DOHH2 (cell line): ENCODE results near the gene CLCN2.
"Not testable (repeated sequence)": the region's sequence is repeated elsewhere in the genome, so short reads cannot be mapped to it uniquely, and the experiment has no call there.

ENCODE experiments used
- H3F3A ChIP-seq: fragments of 200-600 bp; sonication (generic), shearing (Covaris generic); 2 replicates; pipeline ENCODE4 v1.6.0; 2016; ENCODE audit warnings: antibody characterized with exemption, mild to moderate bottlenecking; ENCODE audit not compliant: control insufficient read depth, insufficient read depth
- H3K27ac ChIP-seq: fragments of 200-600 bp; sonication (generic); 2 replicates; pipeline ENCODE4 v1.5.1; 2014; ENCODE audit warnings: low read depth, mild to moderate bottlenecking, low read length, moderate library complexity
- H3K27me3 ChIP-seq: fragments of 200-600 bp; sonication (generic); 2 replicates; pipeline ENCODE4 v1.6.1; 2014; ENCODE audit warnings: mild to moderate bottlenecking, low read length, mixed read lengths; ENCODE audit not compliant: control insufficient read depth
- H3K36me3 ChIP-seq: fragments of 200-600 bp; sonication (generic); 2 replicates; pipeline ENCODE4 v1.6.1; 2014; ENCODE audit warnings: mild to moderate bottlenecking, low read length, moderate library complexity, mixed read lengths; ENCODE audit not compliant: control insufficient read depth
- H3K4me1 ChIP-seq: fragments of 200-600 bp; sonication (generic); 2 replicates; pipeline ENCODE4 v1.6.1; 2014; ENCODE audit warnings: mild to moderate bottlenecking, low read length, mixed read lengths; ENCODE audit not compliant: control insufficient read depth
- H3K4me2 ChIP-seq: fragments of 200-600 bp; sonication (generic); 2 replicates; pipeline ENCODE4 v1.6.0; 2014; ENCODE audit warnings: mild to moderate bottlenecking, low read length, moderate library complexity
- H3K4me3 ChIP-seq: fragments of 200-600 bp; sonication (generic); 2 replicates; pipeline ENCODE4 v1.5.1; 2014; ENCODE audit warnings: mild to moderate bottlenecking, low read length, mixed read lengths
- H3K79me2 ChIP-seq: fragments of 200-600 bp; sonication (generic); 2 replicates; pipeline ENCODE4 v1.6.1; 2014; ENCODE audit warnings: mild to moderate bottlenecking, low read length, mixed read lengths; ENCODE audit not compliant: control insufficient read depth
- H3K9me2 ChIP-seq: fragments of 200-600 bp; sonication (generic); replicated peaks from 2 replicates; pipeline ENCODE4 v1.6.1; 2014; ENCODE audit warnings: mild to moderate bottlenecking, low read length, mixed read lengths; ENCODE audit not compliant: control insufficient read depth
- H3K9me3 ChIP-seq: fragments of 200-600 bp; sonication (generic); 2 replicates; pipeline ENCODE4 v1.6.1; 2014; ENCODE audit warnings: antibody characterized with exemption, low read length, mixed read lengths; ENCODE audit not compliant: control insufficient read depth, insufficient read depth
- H4K20me1 ChIP-seq: fragments of 200-600 bp; sonication (generic); 2 replicates; pipeline ENCODE4 v1.6.0; 2014; ENCODE audit warnings: low read depth, mild to moderate bottlenecking, antibody characterized with exemption, low read length, moderate library complexity; ENCODE audit not compliant: control insufficient read depth, insufficient read depth
- EZH2phosphoT487 ChIP-seq: fragments of 200-600 bp; sonication (generic); IDR thresholded peaks from 2 replicates; pipeline ENCODE4 v1.6.1; 2017; ENCODE audit warnings: borderline replicate concordance, mild to moderate bottlenecking, antibody characterized with exemption, low read length, moderate library complexity, mixed read lengths
- TF ChIP-seq, protein P1 (sequence below): fragments of 200-600 bp; sonication (generic); IDR thresholded peaks from one replicate; pipeline ENCODE4 v1.5.1; 2014; ENCODE audit warnings: antibody characterized with exemption, mild to moderate bottlenecking, low read depth, low read length; ENCODE audit not compliant: poor library complexity, severe bottlenecking

The CLCN2 gene

DNA sequence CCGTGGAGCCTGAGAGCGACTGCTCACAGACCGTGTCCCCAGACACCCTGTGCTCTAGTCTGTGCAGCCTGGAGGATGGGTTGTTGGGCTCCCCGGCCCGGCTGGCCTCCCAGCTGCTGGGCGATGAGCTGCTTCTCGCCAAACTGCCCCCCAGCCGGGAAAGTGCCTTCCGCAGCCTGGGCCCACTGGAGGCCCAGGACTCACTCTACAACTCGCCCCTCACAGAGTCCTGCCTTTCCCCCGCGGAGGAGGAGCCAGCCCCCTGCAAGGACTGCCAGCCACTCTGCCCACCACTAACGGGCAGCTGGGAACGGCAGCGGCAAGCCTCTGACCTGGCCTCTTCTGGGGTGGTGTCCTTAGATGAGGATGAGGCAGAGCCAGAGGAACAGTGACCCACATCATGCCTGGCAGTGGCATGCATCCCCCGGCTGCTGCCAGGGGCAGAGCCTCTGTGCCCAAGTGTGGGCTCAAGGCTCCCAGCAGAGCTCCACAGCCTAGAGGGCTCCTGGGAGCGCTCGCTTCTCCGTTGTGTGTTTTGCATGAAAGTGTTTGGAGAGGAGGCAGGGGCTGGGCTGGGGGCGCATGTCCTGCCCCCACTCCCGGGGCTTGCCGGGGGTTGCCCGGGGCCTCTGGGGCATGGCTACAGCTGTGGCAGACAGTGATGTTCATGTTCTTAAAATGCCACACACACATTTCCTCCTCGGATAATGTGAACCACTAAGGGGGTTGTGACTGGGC is 16.7 kb downstream of the CLCN2 start:
- Histone ChIP-seq H3K27ac (no peak overlapping the region), H3K9me2 (no peaks in the 10 kb centered on the region), H3K4me3 (no peak overlapping the region), H3K27me3 (no peaks in the 10 kb centered on the region), H3K79me2 (no peaks in the 10 kb centered on the region), H3K4me1 (no peaks in the 10 kb centered on the region), H3K36me3 (no peaks in the 10 kb centered on the region), H4K20me1 (no peaks in the 10 kb centered on the region), H3F3A (no peaks in the 10 kb centered on the region), H3K9me3 (no peaks in the 10 kb centered on the region), H3K4me2 (no peak overlapping the region)
- TF ChIP-seq EZH2phosphoT487, result no peak

GRCh38 chr3:184343200-184343876 is 18.1 kb downstream of the CLCN2 start:
- no peaks in the 10 kb centered on the region for H4K20me1 ChIP-seq
- H3K9me3 ChIP-seq, result no peaks in the 10 kb centered on the region
- no peak for TF ChIP-seq EZH2phosphoT487
- TF ChIP-seq, protein P1, sequence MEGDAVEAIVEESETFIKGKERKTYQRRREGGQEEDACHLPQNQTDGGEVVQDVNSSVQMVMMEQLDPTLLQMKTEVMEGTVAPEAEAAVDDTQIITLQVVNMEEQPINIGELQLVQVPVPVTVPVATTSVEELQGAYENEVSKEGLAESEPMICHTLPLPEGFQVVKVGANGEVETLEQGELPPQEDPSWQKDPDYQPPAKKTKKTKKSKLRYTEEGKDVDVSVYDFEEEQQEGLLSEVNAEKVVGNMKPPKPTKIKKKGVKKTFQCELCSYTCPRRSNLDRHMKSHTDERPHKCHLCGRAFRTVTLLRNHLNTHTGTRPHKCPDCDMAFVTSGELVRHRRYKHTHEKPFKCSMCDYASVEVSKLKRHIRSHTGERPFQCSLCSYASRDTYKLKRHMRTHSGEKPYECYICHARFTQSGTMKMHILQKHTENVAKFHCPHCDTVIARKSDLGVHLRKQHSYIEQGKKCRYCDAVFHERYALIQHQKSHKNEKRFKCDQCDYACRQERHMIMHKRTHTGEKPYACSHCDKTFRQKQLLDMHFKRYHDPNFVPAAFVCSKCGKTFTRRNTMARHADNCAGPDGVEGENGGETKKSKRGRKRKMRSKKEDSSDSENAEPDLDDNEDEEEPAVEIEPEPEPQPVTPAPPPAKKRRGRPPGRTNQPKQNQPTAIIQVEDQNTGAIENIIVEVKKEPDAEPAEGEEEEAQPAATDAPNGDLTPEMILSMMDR, result no peak
- H3K4me2 ChIP-seq, result no peak overlapping the region
- no peaks in the 10 kb centered on the region for H3K79me2 ChIP-seq
- no peak overlapping the region for H3K4me3 ChIP-seq
- H3K27me3 ChIP-seq, result peaks cover 3% of the 10 kb centered on the region; the same call in 1 of the 2 replicates
- H3F3A ChIP-seq, result no peaks in the 10 kb centered on the region
- H3K36me3 ChIP-seq, result no peaks in the 10 kb centered on the region
- no peaks in the 10 kb centered on the region for H3K9me2 ChIP-seq
- H3K4me1 ChIP-seq, result peaks cover 7% of the 10 kb centered on the region; the same call in 1 of the 2 replicates
- H3K27ac ChIP-seq, result no peak overlapping the region

DNA sequence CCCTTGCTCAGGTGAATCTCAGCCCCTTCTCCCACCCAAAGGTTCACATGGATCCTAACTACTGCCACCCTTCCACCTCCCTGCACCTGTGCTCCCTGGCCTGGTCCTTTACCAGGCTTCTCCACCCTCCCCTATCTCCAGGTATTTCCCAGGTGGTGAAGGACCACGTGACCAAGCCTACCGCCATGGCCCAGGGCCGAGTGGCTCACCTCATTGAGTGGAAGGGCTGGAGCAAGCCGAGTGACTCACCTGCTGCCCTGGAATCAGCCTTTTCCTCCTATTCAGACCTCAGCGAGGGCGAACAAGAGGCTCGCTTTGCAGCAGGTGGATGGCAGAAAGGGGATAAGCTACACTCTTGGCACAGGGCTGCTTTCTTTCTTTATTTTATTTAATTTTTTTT is 19.5 kb downstream of the CLCN2 start:
- Histone ChIP-seq H3K79me2 (no peaks in the 10 kb centered on the region), H3K27me3 (peaks cover 3% of the 10 kb centered on the region; the same call in 1 of the 2 replicates), H3K27ac (no peak overlapping the region), H3K9me2 (no peaks in the 10 kb centered on the region), H3F3A (peaks cover 5% of the 10 kb centered on the region; the same call in 1 of the 2 replicates), H3K4me2 (no peak overlapping the region), H3K4me3 (no peak overlapping the region), H3K9me3 (no peaks in the 10 kb centered on the region), H3K4me1 (peaks cover 10% of the 10 kb centered on the region; the same call in 1 of the 2 replicates), H4K20me1 (peaks cover 1% of the 10 kb centered on the region), H3K36me3 (no peaks in the 10 kb centered on the region)
- TF ChIP-seq, protein P1, result no peak
- no peak for TF ChIP-seq EZH2phosphoT487

- H4K20me1 ChIP-seq, H3K9me2 ChIP-seq, H3K27me3 ChIP-seq, H3K4me3 ChIP-seq, H3K79me2 ChIP-seq, H3K9me3 ChIP-seq, H3K4me2 ChIP-seq, H3K27ac ChIP-seq: not testable (repeated sequence)
- H3K36me3 ChIP-seq, result peaks cover 11% of the 10 kb centered on the region
- H3F3A ChIP-seq, result peaks cover 14% of the 10 kb centered on the region
- H3K4me1 ChIP-seq, result peaks cover 22% of the 10 kb centered on the region
Observed at GRCh38 chr3:184339451-184340135, 21.8 kb downstream of the CLCN2 start.
